ENCODE results near the gene GFPT2.

The GFPT2 gene

GRCh38 chr5:180313677-180314505 is 39.2 kb downstream of the GFPT2 start:
- DNase-seq (ENCODE audit: extremely low read depth, low read depth): no peak
- no peak overlapping the region for H3K4me3 ChIP-seq (replicated peaks; ENCODE audit: low read depth, low read length)
- TF ChIP-seq CTCF (IDR thresholded peaks at IDR 0.05; ENCODE audit: low read depth, low read length, missing control alignments): no peak

DNA sequence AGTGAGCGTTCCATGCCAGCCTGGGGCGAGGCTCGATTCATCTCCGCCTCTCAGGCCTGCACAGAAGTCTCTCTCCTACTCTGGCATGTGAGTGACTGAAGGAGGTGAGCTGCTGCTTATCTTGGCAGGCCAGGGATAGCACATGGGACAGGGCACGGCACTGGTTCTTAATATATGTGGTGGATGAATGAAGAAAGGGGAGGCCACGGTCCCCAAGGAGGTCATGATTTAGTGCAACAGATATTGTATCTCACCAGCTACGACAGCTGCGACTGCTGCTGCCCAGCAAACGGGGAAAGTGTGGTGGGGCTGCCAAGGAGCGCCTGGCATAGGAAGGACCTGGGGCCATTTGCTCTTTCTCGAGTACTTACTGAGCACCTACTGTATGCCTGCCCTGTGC is 41.9 kb downstream of the GFPT2 start:
- TF ChIP-seq CTCF (IDR thresholded peaks at IDR 0.05; ENCODE audit: low read depth, low read length, missing control alignments): no peak
- DNase-seq (ENCODE audit: extremely low read depth, low read depth): no peak
- H3K4me3 ChIP-seq (replicated peaks; ENCODE audit: low read depth, low read length): no peak overlapping the region

GRCh38 chr5:180306796-180307195 is 46.3 kb downstream of the GFPT2 start:
- no peak for DNase-seq (ENCODE audit: extremely low read depth, low read depth)
- no peak for TF ChIP-seq CTCF (IDR thresholded peaks at IDR 0.05; ENCODE audit: low read depth, low read length, missing control alignments)
- H3K4me3 ChIP-seq (replicated peaks; ENCODE audit: low read depth, low read length): no peak overlapping the region

DNA sequence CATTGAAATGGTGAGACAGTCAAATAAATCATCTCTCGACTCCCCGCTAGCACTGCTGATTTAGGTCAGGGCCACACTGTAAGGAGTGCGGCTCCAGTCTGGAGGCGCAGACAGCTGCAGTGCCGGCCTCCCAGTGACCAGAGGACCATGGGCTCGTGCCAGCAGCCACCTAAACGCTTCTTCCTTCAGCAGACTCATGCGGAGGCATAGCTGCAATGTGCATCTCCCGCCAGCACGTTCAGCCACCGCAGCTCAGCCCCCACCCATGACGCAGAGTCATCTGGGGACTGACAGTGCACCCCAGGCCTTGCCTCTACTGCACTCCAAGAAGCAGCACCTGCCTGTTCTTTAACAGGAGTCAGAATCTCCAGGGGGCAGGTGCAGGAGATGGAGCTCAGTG is 47.7 kb downstream of the GFPT2 start:
- H3K4me3 ChIP-seq (replicated peaks; ENCODE audit: low read depth, low read length): no peak overlapping the region
- no peak for TF ChIP-seq CTCF (IDR thresholded peaks at IDR 0.05; ENCODE audit: low read depth, low read length, missing control alignments)
- DNase-seq (ENCODE audit: extremely low read depth, low read depth): no peak

GRCh38 chr5:180304431-180305375 is 48.4 kb downstream of the GFPT2 start:
- H3K4me3 ChIP-seq (replicated peaks; ENCODE audit: low read depth, low read length): no peak overlapping the region
- no peak for DNase-seq (ENCODE audit: extremely low read depth, low read depth)
- TF ChIP-seq CTCF (IDR thresholded peaks at IDR 0.05; ENCODE audit: low read depth, low read length, missing control alignments): no peak

- no peak for DNase-seq (ENCODE audit: extremely low read depth, low read depth)
- no peak overlapping the region for H3K4me3 ChIP-seq (replicated peaks; ENCODE audit: low read depth, low read length)
- TF ChIP-seq CTCF (IDR thresholded peaks at IDR 0.05; ENCODE audit: low read depth, low read length, missing control alignments): no peak
Measured at GRCh38 chr5:180304016-180304292, 49.2 kb downstream of the GFPT2 start.

Measured in HFF-Myc (cell line).